Panc1 (cell line): ENCODE results near the gene SLC9A3. TPM values are rescaled to one million over a fixed set of nuclear protein-coding genes. Genes with fewer than 3 reads are reported as not detected.

Source experiments
- ATAC-seq: fragments of 200-7000 bp; cut with Tn5 transposase; 2 replicates; pipeline ENCODE4 v1.9.1; 2020; ENCODE audit warnings: mild to moderate bottlenecking, moderate library complexity
- BruUV-seq: library from RNA; stranded (reverse); fragments of 400-500 nt; replicated peaks from 2 replicates; lab custom pipeline; 2021; lab: Mats Ljungman, UMichigan
- CTCF ChIA-PET: fragments of 300-600 bp; sonication (Branson Sonifier 250); formaldehyde crosslinking; loops from one replicate; lab custom pipeline; 2022; ENCODE audit warnings: antibody characterized with exemption; lab: Charles Lee
- POLR2A ChIA-PET: fragments of 300-600 bp; sonication (Branson Sonifier 250); formaldehyde crosslinking; loops from one replicate; lab custom pipeline; 2022; ENCODE audit warnings: antibody characterized with exemption; lab: Charles Lee
- DNase-seq: peaks from one replicate; pipeline ENCODE4 v3.0.0-alpha.2; 2010; ENCODE audit warnings: low read depth, low spot score
- H3K27ac ChIP-seq: 2 replicates; pipeline ENCODE4 v1.5.1; 2011; ENCODE audit warnings: mild to moderate bottlenecking, low read length, inconsistent platforms
- H3K27me3 ChIP-seq: fragments of 200-500 bp; sonication (Bioruptor generic); 2 replicates; pipeline ENCODE4 v1.6.0; 2014; ENCODE audit warnings: low read length, inconsistent platforms; ENCODE audit not compliant: control insufficient read depth, insufficient read depth
- H3K36me3 ChIP-seq: fragments of 200-500 bp; sonication (Bioruptor generic); 2 replicates; pipeline ENCODE4 v1.5.1; 2014; ENCODE audit warnings: inconsistent platforms, mild to moderate bottlenecking, low read length, moderate library complexity; ENCODE audit not compliant: control insufficient read depth, insufficient read depth
- H3K4me1 ChIP-seq: 2 replicates; pipeline ENCODE4 v1.5.1; 2011; ENCODE audit warnings: inconsistent platforms, mild to moderate bottlenecking, low read length, moderate library complexity; ENCODE audit not compliant: control insufficient read depth, insufficient read depth
- H3K4me3 ChIP-seq, 2 experiments: 2 replicates each; pipeline ENCODE4 v1.5.1; 2011 to 2012; ENCODE audit warnings: low read depth in 2 of 2, low read length in 2 of 2, mild to moderate bottlenecking in 2 of 2, inconsistent platforms in 1 of 2, moderate library complexity in 1 of 2
- H3K9me3 ChIP-seq: fragments of 200-500 bp; sonication (Bioruptor generic); 2 replicates; pipeline ENCODE4 v1.5.1; 2014; ENCODE audit warnings: low read depth, mild to moderate bottlenecking, inconsistent platforms, low read length, moderate library complexity; ENCODE audit not compliant: control insufficient read depth, insufficient read depth
- POLR2AphosphoS5 ChIP-seq: IDR thresholded peaks from 2 replicates; pipeline ENCODE4 v1.6.1; 2012; ENCODE audit warnings: mild to moderate bottlenecking, low read depth, low read length, moderate library complexity
- SIN3A ChIP-seq: IDR thresholded peaks from 2 replicates; pipeline ENCODE4 v1.6.1; 2012; ENCODE audit warnings: low read depth, mild to moderate bottlenecking, low read length, moderate library complexity, borderline replicate concordance; ENCODE audit not compliant: insufficient read depth
- TCF7L2 ChIP-seq: IDR thresholded peaks from 2 replicates; pipeline ENCODE4 v1.6.1; 2011; ENCODE audit warnings: mild to moderate bottlenecking, low read depth, low read length, inconsistent platforms
- in situ Hi-C: cut with HindIII; loops from 2 replicates; pipeline ENCODE4 v1.10.0; 2016; ENCODE audit warnings: low sequenced_read_pairs, low pct_unique_long_range_greater_than_20kb
- intact Hi-C: fragments of 100-400 bp; cut with micrococcal nuclease; formaldehyde crosslinking; loops from one replicate; pipeline ENCODE4 v1.10.0; 2022; ENCODE audit not compliant: unreplicated experiment
- total RNA-seq: library from RNA; stranded (reverse); gene quantifications from one replicate; pipeline ENCODE4 v1.2.1, GENCODE V29; 2021; ENCODE audit not compliant: unreplicated experiment
- TF ChIP-seq, protein P1 (sequence below): fragments of 450-650 bp; IDR thresholded peaks from 2 replicates; pipeline ENCODE4 v1.5.1; 2017; ENCODE audit warnings: mild to moderate bottlenecking
- TF ChIP-seq, protein P2 (sequence below), 2 experiments: IDR thresholded peaks; 2 replicates each; pipeline ENCODE4 v1.6.1; 2011 to 2012; ENCODE audit warnings: low read depth in 2 of 2, control low read depth in 1 of 2, low read length in 1 of 2, mild to moderate bottlenecking in 1 of 2, moderate library complexity in 1 of 2; ENCODE audit not compliant: insufficient read depth in 1 of 2

Gene SLC9A3
- total RNA-seq, 1 experiment from 2014 or later = 2.0 TPM

DNA sequence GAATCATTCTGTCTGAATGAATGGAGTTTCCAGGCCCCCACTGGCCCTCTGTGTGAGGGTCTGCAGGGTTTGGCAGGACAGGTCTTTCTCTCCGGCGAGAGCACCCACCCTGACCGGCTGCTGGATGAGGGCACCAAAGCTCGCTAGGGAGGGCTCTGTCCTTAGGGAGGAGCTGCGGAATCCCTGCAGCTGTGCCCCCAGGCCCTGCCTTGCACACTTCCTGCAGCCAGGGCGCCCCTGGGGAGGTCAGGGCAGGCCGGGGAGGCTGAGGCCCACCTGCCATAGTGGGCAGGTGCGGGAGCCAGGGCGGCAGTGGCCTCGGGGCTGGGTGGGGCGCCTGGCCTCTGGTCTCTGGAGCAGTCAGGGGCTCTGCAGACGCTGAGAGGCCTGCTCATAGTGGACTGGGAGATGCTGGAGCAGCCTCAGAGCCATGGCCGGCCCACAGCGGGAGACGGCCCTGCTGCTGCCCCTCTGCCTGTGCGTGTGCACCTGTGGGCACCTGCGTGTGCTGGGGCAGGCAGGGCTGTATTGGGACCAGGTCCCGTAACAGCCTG, 45.2 kb downstream of the SLC9A3 start:
- intact Hi-C loops = loop anchor here (10.0 kb wide), 1 partner anchor 136 kb away; the partner anchor contains the start of gene CEP72
- CTCF ChIA-PET = no interaction called here
- no TSS peak for BruUV-seq

DNA sequence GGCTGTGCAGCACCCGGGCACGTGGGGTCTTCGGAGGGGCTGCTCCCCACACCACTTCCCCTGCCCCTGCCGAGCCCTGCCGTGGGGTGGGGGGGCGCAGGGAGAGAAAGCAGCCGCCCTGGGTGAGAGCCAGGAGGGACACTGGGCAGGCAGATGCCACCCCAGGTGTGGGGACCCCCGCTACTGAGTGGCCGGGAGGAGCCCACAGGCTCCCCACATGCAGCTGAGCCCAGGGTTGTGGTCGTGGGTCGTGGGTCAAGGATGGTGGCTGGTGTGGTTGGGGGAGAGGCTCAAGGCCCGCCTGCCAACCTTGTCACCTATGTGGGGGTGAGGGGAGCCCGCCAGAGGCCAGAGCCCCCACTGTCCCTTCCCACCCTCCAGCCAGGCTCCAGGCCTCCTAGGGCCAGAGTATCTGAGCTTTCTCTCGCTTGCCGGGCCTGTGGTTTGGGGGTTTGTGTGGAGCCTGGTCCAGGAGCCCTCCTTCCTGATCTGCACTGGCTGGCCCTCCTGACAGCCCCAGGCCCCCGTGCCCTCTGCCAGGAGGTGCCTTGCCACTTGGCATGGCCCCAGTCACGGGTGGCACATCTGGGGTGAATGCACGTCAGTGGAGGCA, 45.8 kb downstream of the SLC9A3 start:
- DNase-seq = no peak
- BruUV-seq = no TSS peak
- no peak for ATAC-seq
- no peaks in the 10 kb centered on the region for H3K9me3 ChIP-seq
- POLR2A ChIA-PET = interaction anchor here (0.6 kb wide), 1 partner anchor 24 kb away, joined by 6 read pairs; no protein-coding TSS in a partner anchor
- CTCF ChIA-PET = no interaction called here
- TF ChIP-seq, protein P1, sequence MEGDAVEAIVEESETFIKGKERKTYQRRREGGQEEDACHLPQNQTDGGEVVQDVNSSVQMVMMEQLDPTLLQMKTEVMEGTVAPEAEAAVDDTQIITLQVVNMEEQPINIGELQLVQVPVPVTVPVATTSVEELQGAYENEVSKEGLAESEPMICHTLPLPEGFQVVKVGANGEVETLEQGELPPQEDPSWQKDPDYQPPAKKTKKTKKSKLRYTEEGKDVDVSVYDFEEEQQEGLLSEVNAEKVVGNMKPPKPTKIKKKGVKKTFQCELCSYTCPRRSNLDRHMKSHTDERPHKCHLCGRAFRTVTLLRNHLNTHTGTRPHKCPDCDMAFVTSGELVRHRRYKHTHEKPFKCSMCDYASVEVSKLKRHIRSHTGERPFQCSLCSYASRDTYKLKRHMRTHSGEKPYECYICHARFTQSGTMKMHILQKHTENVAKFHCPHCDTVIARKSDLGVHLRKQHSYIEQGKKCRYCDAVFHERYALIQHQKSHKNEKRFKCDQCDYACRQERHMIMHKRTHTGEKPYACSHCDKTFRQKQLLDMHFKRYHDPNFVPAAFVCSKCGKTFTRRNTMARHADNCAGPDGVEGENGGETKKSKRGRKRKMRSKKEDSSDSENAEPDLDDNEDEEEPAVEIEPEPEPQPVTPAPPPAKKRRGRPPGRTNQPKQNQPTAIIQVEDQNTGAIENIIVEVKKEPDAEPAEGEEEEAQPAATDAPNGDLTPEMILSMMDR = no peak
- TF ChIP-seq TCF7L2 = no peak
- no peak for TF ChIP-seq SIN3A
- TF ChIP-seq, protein P2, sequence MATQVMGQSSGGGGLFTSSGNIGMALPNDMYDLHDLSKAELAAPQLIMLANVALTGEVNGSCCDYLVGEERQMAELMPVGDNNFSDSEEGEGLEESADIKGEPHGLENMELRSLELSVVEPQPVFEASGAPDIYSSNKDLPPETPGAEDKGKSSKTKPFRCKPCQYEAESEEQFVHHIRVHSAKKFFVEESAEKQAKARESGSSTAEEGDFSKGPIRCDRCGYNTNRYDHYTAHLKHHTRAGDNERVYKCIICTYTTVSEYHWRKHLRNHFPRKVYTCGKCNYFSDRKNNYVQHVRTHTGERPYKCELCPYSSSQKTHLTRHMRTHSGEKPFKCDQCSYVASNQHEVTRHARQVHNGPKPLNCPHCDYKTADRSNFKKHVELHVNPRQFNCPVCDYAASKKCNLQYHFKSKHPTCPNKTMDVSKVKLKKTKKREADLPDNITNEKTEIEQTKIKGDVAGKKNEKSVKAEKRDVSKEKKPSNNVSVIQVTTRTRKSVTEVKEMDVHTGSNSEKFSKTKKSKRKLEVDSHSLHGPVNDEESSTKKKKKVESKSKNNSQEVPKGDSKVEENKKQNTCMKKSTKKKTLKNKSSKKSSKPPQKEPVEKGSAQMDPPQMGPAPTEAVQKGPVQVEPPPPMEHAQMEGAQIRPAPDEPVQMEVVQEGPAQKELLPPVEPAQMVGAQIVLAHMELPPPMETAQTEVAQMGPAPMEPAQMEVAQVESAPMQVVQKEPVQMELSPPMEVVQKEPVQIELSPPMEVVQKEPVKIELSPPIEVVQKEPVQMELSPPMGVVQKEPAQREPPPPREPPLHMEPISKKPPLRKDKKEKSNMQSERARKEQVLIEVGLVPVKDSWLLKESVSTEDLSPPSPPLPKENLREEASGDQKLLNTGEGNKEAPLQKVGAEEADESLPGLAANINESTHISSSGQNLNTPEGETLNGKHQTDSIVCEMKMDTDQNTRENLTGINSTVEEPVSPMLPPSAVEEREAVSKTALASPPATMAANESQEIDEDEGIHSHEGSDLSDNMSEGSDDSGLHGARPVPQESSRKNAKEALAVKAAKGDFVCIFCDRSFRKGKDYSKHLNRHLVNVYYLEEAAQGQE (IDR thresholded peaks at IDR 0.05; ENCODE audit: insufficient read depth in 1 of 2, low read depth in 2 of 2, low read length in 1 of 2) = no peak
- TF ChIP-seq POLR2AphosphoS5 = no peak
- H3K27me3 ChIP-seq = no peaks in the 10 kb centered on the region
- no peak overlapping the region for H3K27ac ChIP-seq
- intact Hi-C loops = loop anchor here (10.0 kb wide), 1 partner anchor 136 kb away; the partner anchor contains the start of gene CEP72
- in situ Hi-C loops = no loop called here
- H3K36me3 ChIP-seq = no peaks in the 10 kb centered on the region
- peaks cover 5% of the 10 kb centered on the region for H3K4me1 ChIP-seq
- H3K4me3 ChIP-seq = no peak overlapping the region

More for the DNA sequence above, 45.2 kb downstream of the SLC9A3 start:
- TF ChIP-seq, protein P1 = no peak
- TF ChIP-seq, protein P2 (IDR thresholded peaks at IDR 0.05; ENCODE audit: insufficient read depth in 1 of 2, low read depth in 2 of 2, low read length in 1 of 2) = no peak
- no peak for TF ChIP-seq POLR2AphosphoS5
- Histone ChIP-seq H3K4me3 (no peak overlapping the region), H3K27ac (no peak overlapping the region), H3K4me1 (peaks cover 5% of the 10 kb centered on the region), H3K36me3 (no peaks in the 10 kb centered on the region), H3K9me3 (no peaks in the 10 kb centered on the region), H3K27me3 (no peaks in the 10 kb centered on the region)
- no peak for DNase-seq
- POLR2A ChIA-PET = interaction anchor here (0.6 kb wide), 1 partner anchor 23 kb away, joined by 6 read pairs; no protein-coding TSS in a partner anchor
- in situ Hi-C loops = no loop called here
- no peak for ATAC-seq
